Activated naive CD8-positive, alpha-beta T cell (primary cell): Measurements from ENCODE around the gene AFMID.
A peak's percentile ranks its signal among the peaks of the same experiment; 100 is the strongest.
"Not testable (repeated sequence)": the region's sequence is repeated elsewhere in the genome, so short reads cannot be mapped to it uniquely, and the experiment has no call there.

Experiments
- H3K27ac Mint-ChIP-seq: one replicate; pipeline ENCODE4 v1.8.0; 2021; ENCODE audit warnings: mixed read lengths
- H3K27me3 Mint-ChIP-seq: one replicate; pipeline ENCODE4 v1.8.0; 2021; ENCODE audit warnings: mixed read lengths
- H3K36me3 Mint-ChIP-seq: one replicate; pipeline ENCODE4 v1.8.0; 2021; ENCODE audit warnings: mixed read lengths
- H3K4me1 Mint-ChIP-seq: one replicate; pipeline ENCODE4 v1.8.0; 2021; ENCODE audit warnings: low read depth, mixed read lengths
- H3K4me3 Mint-ChIP-seq: one replicate; pipeline ENCODE4 v1.8.0; 2021; ENCODE audit warnings: mild to moderate bottlenecking, mixed read lengths
- H3K9me3 Mint-ChIP-seq: one replicate; pipeline ENCODE4 v1.8.0; 2021; ENCODE audit warnings: low read depth, mixed read lengths

The AFMID gene

DNA sequence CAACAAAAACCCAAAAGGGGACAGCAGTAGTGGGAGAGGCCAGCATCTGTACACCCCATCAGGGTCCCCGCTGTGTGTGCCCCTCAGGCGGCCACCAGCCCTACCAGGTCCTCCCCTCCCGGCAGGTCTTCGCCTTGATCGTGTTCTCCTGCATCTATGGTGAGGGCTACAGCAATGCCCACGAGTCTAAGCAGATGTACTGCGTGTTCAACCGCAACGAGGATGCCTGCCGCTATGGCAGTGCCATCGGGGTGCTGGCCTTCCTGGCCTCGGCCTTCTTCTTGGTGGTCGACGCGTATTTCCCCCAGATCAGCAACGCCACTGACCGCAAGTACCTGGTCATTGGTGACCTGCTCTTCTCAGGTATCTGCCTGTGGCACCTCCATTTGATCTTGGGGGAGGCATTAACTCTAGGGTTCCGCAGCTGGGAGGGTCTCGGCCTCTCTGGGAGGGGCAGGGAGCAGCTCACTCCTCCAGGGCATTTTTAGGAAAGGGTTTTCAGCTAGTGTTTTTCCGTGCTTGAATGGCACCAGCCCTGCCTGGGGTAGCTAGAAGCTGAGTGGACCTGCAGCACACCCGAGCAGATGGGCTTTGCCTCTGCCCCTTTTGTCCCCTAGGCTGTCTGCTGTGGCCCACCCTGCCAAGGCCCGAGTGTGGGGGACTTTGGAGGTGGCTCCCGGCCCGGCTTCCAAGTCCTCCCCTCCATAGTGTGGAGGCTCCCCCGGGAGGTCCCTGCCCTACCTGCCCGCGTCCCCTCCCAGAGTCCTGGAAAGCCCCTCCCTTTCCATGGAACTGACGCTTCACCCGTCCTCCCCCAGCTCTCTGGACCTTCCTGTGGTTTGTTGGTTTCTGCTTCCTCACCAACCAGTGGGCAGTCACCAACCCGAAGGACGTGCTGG, 16.2 kb upstream of the AFMID start:
- Mint-ChIP-seq H3K36me3 (no peaks in the 10 kb centered on the region), H3K27ac (peak overlapping the region; percentile 58), H3K27me3 (no peaks in the 10 kb centered on the region), H3K4me1 (peaks cover 41% of the 10 kb centered on the region), H3K4me3 (peak overlapping the region; percentile 73), H3K9me3 (no peaks in the 10 kb centered on the region)

- not testable (repeated sequence) for H3K27me3 Mint-ChIP-seq, H3K36me3 Mint-ChIP-seq, H3K9me3 Mint-ChIP-seq, H3K4me3 Mint-ChIP-seq
- H3K4me1 Mint-ChIP-seq = peaks cover 48% of the 10 kb centered on the region
- peak overlapping the region; percentile 16 for H3K27ac Mint-ChIP-seq
Measured at GRCh38 chr17:78171591-78172248, 15.4 kb upstream of the AFMID start.

GRCh38 chr17:78172249-78173051, 14.7 kb upstream of the AFMID start:
- H3K27me3 Mint-ChIP-seq = no peaks in the 10 kb centered on the region
- H3K4me3 Mint-ChIP-seq = peak overlapping the region; percentile 20
- H3K9me3 Mint-ChIP-seq = no peaks in the 10 kb centered on the region
- peaks cover 52% of the 10 kb centered on the region for H3K4me1 Mint-ChIP-seq
- H3K36me3 Mint-ChIP-seq = no peaks in the 10 kb centered on the region
- peak overlapping the region; percentile 68 for H3K27ac Mint-ChIP-seq

- Mint-ChIP-seq H3K27ac (peak overlapping the region; percentile 68), H3K4me1 (peaks cover 50% of the 10 kb centered on the region), H3K36me3 (no peaks in the 10 kb centered on the region), H3K27me3 (no peaks in the 10 kb centered on the region), H3K9me3 (no peaks in the 10 kb centered on the region), H3K4me3 (peak overlapping the region; percentile 36)
Measured at GRCh38 chr17:78173097-78173715, 14.0 kb upstream of the AFMID start.

- H3K4me3 Mint-ChIP-seq = no peak overlapping the region
- H3K4me1 Mint-ChIP-seq = peaks cover 50% of the 10 kb centered on the region
- H3K9me3 Mint-ChIP-seq = no peaks in the 10 kb centered on the region
- no peaks in the 10 kb centered on the region for H3K36me3 Mint-ChIP-seq
- H3K27me3 Mint-ChIP-seq = no peaks in the 10 kb centered on the region
- H3K27ac Mint-ChIP-seq = no peak overlapping the region
Measured at GRCh38 chr17:78174346-78174869, 12.8 kb upstream of the AFMID start.

DNA sequence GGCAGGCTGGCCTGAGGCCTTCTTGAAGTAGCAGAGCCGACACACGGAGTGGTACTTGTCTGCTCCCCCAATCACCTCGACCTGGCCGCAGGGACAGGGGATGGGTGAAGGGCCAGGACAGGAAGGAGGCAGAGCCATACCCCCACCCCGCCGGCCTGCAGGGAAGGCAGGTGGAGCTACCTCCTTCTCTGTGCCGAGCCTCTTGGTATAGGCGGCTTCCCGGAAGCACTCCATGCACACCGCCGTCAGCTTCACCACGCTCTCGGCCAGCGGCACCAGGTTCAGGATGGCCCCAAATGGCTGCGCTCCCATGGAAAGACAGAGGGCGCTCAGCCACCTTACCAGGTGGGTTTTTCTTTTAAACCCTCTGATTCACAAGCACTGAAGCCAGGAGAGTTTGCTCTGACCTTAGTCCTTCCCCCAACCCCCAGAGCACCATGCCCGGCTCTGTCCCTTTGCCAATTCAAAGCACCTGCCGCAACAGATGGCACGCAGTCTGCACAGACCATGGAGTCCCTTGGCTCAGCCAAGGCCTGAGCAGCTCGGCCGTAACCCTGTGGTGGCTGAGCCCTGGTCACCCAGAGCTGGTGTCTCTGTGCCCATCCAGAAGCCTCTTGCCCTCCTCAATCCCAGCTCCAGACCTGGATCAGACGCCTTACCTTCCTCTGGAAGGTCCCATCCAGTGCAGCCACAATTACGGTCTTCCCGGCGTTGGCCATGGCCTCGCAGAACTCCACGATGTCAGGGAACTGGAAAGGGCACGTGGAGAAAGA, 12.1 kb upstream of the AFMID start:
- Mint-ChIP-seq H3K4me3 (no peak overlapping the region), H3K27me3 (no peaks in the 10 kb centered on the region), H3K27ac (no peak overlapping the region), H3K36me3 (no peaks in the 10 kb centered on the region), H3K4me1 (peaks cover 50% of the 10 kb centered on the region), H3K9me3 (no peaks in the 10 kb centered on the region)

DNA sequence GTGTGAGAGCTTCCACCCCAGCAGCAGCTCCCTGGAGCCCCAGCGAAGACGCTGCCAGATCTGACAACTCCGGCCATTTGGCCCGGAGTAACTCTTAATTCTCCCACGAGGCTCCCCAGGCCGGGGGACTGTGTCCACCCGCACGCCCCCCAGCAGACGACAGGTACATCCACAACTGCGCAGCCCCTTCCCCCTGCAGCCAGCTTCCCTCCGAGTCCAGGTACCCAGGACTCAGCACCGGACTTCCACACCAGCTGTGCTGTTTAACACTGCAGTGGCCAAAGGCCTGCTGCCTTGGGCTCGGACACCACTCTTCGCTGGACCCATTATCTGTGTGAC, 11.6 kb upstream of the AFMID start:
- no peak overlapping the region for H3K27ac Mint-ChIP-seq
- H3K9me3 Mint-ChIP-seq = no peaks in the 10 kb centered on the region
- no peaks in the 10 kb centered on the region for H3K36me3 Mint-ChIP-seq
- peaks cover 48% of the 10 kb centered on the region for H3K4me1 Mint-ChIP-seq
- H3K4me3 Mint-ChIP-seq = no peak overlapping the region
- H3K27me3 Mint-ChIP-seq = no peaks in the 10 kb centered on the region

GRCh38 chr17:78176548-78177025, 10.6 kb upstream of the AFMID start:
- no peaks in the 10 kb centered on the region for H3K36me3 Mint-ChIP-seq
- peaks cover 41% of the 10 kb centered on the region for H3K4me1 Mint-ChIP-seq
- no peaks in the 10 kb centered on the region for H3K27me3 Mint-ChIP-seq
- no peaks in the 10 kb centered on the region for H3K9me3 Mint-ChIP-seq
- H3K4me3 Mint-ChIP-seq = no peak overlapping the region
- no peak overlapping the region for H3K27ac Mint-ChIP-seq

- peaks cover 15% of the 10 kb centered on the region for H3K4me1 Mint-ChIP-seq
- no peaks in the 10 kb centered on the region for H3K9me3 Mint-ChIP-seq
- no peaks in the 10 kb centered on the region for H3K27me3 Mint-ChIP-seq
- H3K27ac Mint-ChIP-seq = no peak overlapping the region
- no peak overlapping the region for H3K4me3 Mint-ChIP-seq
- no peaks in the 10 kb centered on the region for H3K36me3 Mint-ChIP-seq
Measured at GRCh38 chr17:78179372-78179771, 7.8 kb upstream of the AFMID start.

- no peak overlapping the region for H3K4me3 Mint-ChIP-seq
Measured at GRCh38 chr17:78180083-78180482, 7.1 kb upstream of the AFMID start.

DNA sequence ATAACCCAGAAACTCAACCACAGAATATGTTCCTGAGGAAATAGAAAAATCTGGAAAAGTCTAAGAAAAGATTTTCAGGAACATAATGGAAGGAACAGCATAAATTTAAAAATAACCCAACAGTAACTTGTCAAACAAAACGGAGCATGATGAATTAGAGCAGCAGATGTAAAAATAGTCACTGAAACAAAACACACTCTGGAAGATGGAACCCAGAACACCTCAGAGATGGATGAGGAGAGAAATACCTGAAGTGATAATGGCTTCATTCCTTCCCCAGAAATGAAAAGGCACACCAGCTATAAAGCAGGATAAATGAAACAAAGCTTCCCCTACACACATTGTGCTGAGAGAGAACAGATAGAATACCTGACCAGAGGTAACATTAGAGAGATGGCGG, 6.7 kb upstream of the AFMID start:
- Mint-ChIP-seq H3K27ac (no peak overlapping the region), H3K4me1 (peaks cover 12% of the 10 kb centered on the region), H3K9me3 (no peaks in the 10 kb centered on the region), H3K27me3 (no peaks in the 10 kb centered on the region), H3K4me3 (no peak overlapping the region), H3K36me3 (no peaks in the 10 kb centered on the region)

More at GRCh38 chr17:78180083-78180482, 7.1 kb upstream of the AFMID start:
- Mint-ChIP-seq H3K4me1 (peaks cover 15% of the 10 kb centered on the region), H3K9me3 (no peaks in the 10 kb centered on the region), H3K36me3 (no peaks in the 10 kb centered on the region), H3K27ac (no peak overlapping the region), H3K27me3 (no peaks in the 10 kb centered on the region)

- Mint-ChIP-seq H3K4me3 (no peak overlapping the region), H3K9me3 (no peaks in the 10 kb centered on the region), H3K27ac (no peak overlapping the region), H3K4me1 (peaks cover 5% of the 10 kb centered on the region), H3K36me3 (no peaks in the 10 kb centered on the region), H3K27me3 (no peaks in the 10 kb centered on the region)
Measured at GRCh38 chr17:78182504-78182903, 4.7 kb upstream of the AFMID start.

- Mint-ChIP-seq H3K27me3 (no peaks in the 10 kb centered on the region), H3K4me3 (no peak overlapping the region), H3K9me3 (no peaks in the 10 kb centered on the region), H3K27ac (no peak overlapping the region), H3K4me1 (peaks cover 9% of the 10 kb centered on the region), H3K36me3 (no peaks in the 10 kb centered on the region)
Measured at GRCh38 chr17:78183916-78184315, 3.2 kb upstream of the AFMID start.

- Mint-ChIP-seq H3K36me3 (no peaks in the 10 kb centered on the region), H3K4me1 (peaks cover 9% of the 10 kb centered on the region), H3K9me3 (no peaks in the 10 kb centered on the region), H3K27ac (no peak overlapping the region), H3K4me3 (no peak overlapping the region), H3K27me3 (no peaks in the 10 kb centered on the region)
Measured at GRCh38 chr17:78184351-78184750, 2.8 kb upstream of the AFMID start.
